ENCODE data around the gene MSANTD1.

Gene MSANTD1

GRCh38 chr4:3283916-3284315, 35.0 kb downstream of the MSANTD1 start:
- no peak for DNase-seq (ENCODE audit: extremely low spot score)
- CTCF ChIA-PET: no interaction called here
- TF ChIP-seq ZNF384 (IDR thresholded peaks at IDR 0.05): no peak
- TF ChIP-seq ARNT (IDR thresholded peaks at IDR 0.05): no peak
- no peak for TF ChIP-seq FOXM1 (IDR thresholded peaks at IDR 0.05; ENCODE audit: borderline replicate concordance)
- no peak for TF ChIP-seq NFRKB (IDR thresholded peaks at IDR 0.05)
- TF ChIP-seq L3MBTL2 (conservative IDR thresholded peaks at IDR 0.05): no peak
- TF ChIP-seq PKNOX1 (IDR thresholded peaks at IDR 0.05): no peak
- TF ChIP-seq TARDBP (IDR thresholded peaks at IDR 0.05): no peak
- TF ChIP-seq FOXK2 (IDR thresholded peaks at IDR 0.05): no peak
- no peak for TF ChIP-seq LEF1 (IDR thresholded peaks at IDR 0.05; ENCODE audit: borderline replicate concordance)
- no peak for TF ChIP-seq FOXA1 (IDR thresholded peaks at IDR 0.05)
- no peak for TF ChIP-seq BHLHE40 (IDR thresholded peaks at IDR 0.05; ENCODE audit: borderline replicate concordance)
- POLR2A ChIA-PET: no interaction called here

GRCh38 chr4:3284734-3285557, 36.0 kb downstream of the MSANTD1 start:
- ChIA-PET CTCF (no interaction called here), POLR2A (no interaction called here)
- no peak for TF ChIP-seq FOXK2 (IDR thresholded peaks at IDR 0.05)
- TF ChIP-seq ZNF384 (IDR thresholded peaks at IDR 0.05): no peak
- TF ChIP-seq FOXA1 (IDR thresholded peaks at IDR 0.05): no peak
- no peak for TF ChIP-seq SUZ12 (IDR thresholded peaks at IDR 0.05)
- TF ChIP-seq ELF4 (IDR thresholded peaks at IDR 0.05): no peak
- TF ChIP-seq NFRKB (IDR thresholded peaks at IDR 0.05): no peak
- no peak for TF ChIP-seq PKNOX1 (IDR thresholded peaks at IDR 0.05)
- TF ChIP-seq BHLHE40 (IDR thresholded peaks at IDR 0.05; ENCODE audit: borderline replicate concordance): no peak
- no peak for TF ChIP-seq TARDBP (IDR thresholded peaks at IDR 0.05)
- TF ChIP-seq ARNT (IDR thresholded peaks at IDR 0.05): no peak
- TF ChIP-seq HDGF (IDR thresholded peaks at IDR 0.05; ENCODE audit: borderline replicate concordance): no peak
- TF ChIP-seq L3MBTL2 (conservative IDR thresholded peaks at IDR 0.05): no peak
- DNase-seq (ENCODE audit: extremely low spot score): no peak

GRCh38 chr4:3285558-3286334, 36.8 kb downstream of the MSANTD1 start:
- TF ChIP-seq LEF1 (IDR thresholded peaks at IDR 0.05; ENCODE audit: borderline replicate concordance) (no peak), FOXM1 (IDR thresholded peaks at IDR 0.05; ENCODE audit: borderline replicate concordance) (no peak), ARNT (IDR thresholded peaks at IDR 0.05) (no peak), HDGF (IDR thresholded peaks at IDR 0.05; ENCODE audit: borderline replicate concordance) (no peak), TARDBP (IDR thresholded peaks at IDR 0.05) (no peak), FOXK2 (IDR thresholded peaks at IDR 0.05) (no peak), L3MBTL2 (conservative IDR thresholded peaks at IDR 0.05) (no peak), CTBP1 (IDR thresholded peaks at IDR 0.05; ENCODE audit: borderline replicate concordance) (no peak), ZNF384 (IDR thresholded peaks at IDR 0.05) (no peak), FOXA1 (IDR thresholded peaks at IDR 0.05) (no peak), SP1 (IDR thresholded peaks at IDR 0.05) (no peak), ELF4 (IDR thresholded peaks at IDR 0.05) (no peak), PKNOX1 (IDR thresholded peaks at IDR 0.05) (no peak), BHLHE40 (IDR thresholded peaks at IDR 0.05; ENCODE audit: borderline replicate concordance) (no peak), NFRKB (IDR thresholded peaks at IDR 0.05) (no peak), SUZ12 (IDR thresholded peaks at IDR 0.05) (no peak)
- DNase-seq (ENCODE audit: extremely low spot score): no peak
- ChIA-PET CTCF (no interaction called here), POLR2A (no interaction called here)

GRCh38 chr4:3286335-3287175, 37.6 kb downstream of the MSANTD1 start:
- ChIA-PET CTCF (no interaction called here), POLR2A (no interaction called here)
- no peak for DNase-seq (ENCODE audit: extremely low spot score)
- TF ChIP-seq FOXA1 (IDR thresholded peaks at IDR 0.05) (no peak), L3MBTL2 (conservative IDR thresholded peaks at IDR 0.05) (no peak), HDGF (IDR thresholded peaks at IDR 0.05; ENCODE audit: borderline replicate concordance) (no peak), TARDBP (IDR thresholded peaks at IDR 0.05) (no peak), ARNT (IDR thresholded peaks at IDR 0.05) (no peak), CTBP1 (IDR thresholded peaks at IDR 0.05; ENCODE audit: borderline replicate concordance) (no peak), SP1 (IDR thresholded peaks at IDR 0.05) (no peak), PKNOX1 (IDR thresholded peaks at IDR 0.05) (no peak), FOXK2 (IDR thresholded peaks at IDR 0.05) (no peak), BHLHE40 (IDR thresholded peaks at IDR 0.05; ENCODE audit: borderline replicate concordance) (no peak), NFRKB (IDR thresholded peaks at IDR 0.05) (no peak), SUZ12 (IDR thresholded peaks at IDR 0.05) (no peak), LEF1 (IDR thresholded peaks at IDR 0.05; ENCODE audit: borderline replicate concordance) (no peak), ZNF384 (IDR thresholded peaks at IDR 0.05) (no peak), ELF4 (IDR thresholded peaks at IDR 0.05) (no peak), FOXM1 (IDR thresholded peaks at IDR 0.05; ENCODE audit: borderline replicate concordance) (no peak)

Measured in HEK293T (cell line).